Lung (tissue), 11 donors: ENCODE results near the gene AARS1. TPM values are rescaled to one million over a fixed set of nuclear protein-coding genes. Genes with fewer than 3 reads are reported as not detected.
"Not testable (repeated sequence)": the region's sequence is repeated elsewhere in the genome, so short reads cannot be mapped to it uniquely, and the experiment has no call there.

Source experiments
- ATAC-seq: fragments of 200-7000 bp; cut with Tn5 transposase; one replicate; pipeline ENCODE4 v1.9.1; 2020; ENCODE audit warnings: moderate number of reproducible peaks; ENCODE audit not compliant: insufficient read depth, low FRiP score
- DNase-seq, 3 donors: peaks; one replicate each; pipeline ENCODE4 v3.0.0-alpha.2; 2013 to 2017
- H3K27ac ChIP-seq, 2 donors: one replicate each; pipeline ENCODE4 v1.5.1; 2013; ENCODE audit warnings: mild to moderate bottlenecking in 2 of 2, moderate library complexity in 2 of 2, control low read depth in 1 of 2, inconsistent platforms in 1 of 2, low read depth in 1 of 2, low read length in 1 of 2
- H3K27me3 ChIP-seq, 3 donors: one replicate each; pipeline ENCODE4 v1.5.1; 2013; ENCODE audit warnings: low read length in 2 of 3; ENCODE audit not compliant: control insufficient read depth in 3 of 3, insufficient read depth in 3 of 3
- H3K36me3 ChIP-seq, 4 donors: one replicate each; pipeline ENCODE4 v1.5.1; 2013; ENCODE audit warnings: low read length in 4 of 4, mild to moderate bottlenecking in 1 of 4, moderate library complexity in 1 of 4; ENCODE audit not compliant: control insufficient read depth in 4 of 4, insufficient read depth in 4 of 4
- H3K4me1 ChIP-seq, 5 donors: one replicate each; pipeline ENCODE4 v1.5.1; 2013; ENCODE audit warnings: low read length in 5 of 5, mild to moderate bottlenecking in 2 of 5, moderate library complexity in 1 of 5; ENCODE audit not compliant: control insufficient read depth in 5 of 5, insufficient read depth in 5 of 5
- H3K4me3 ChIP-seq: one replicate; pipeline ENCODE4 v1.5.1; 2013; ENCODE audit warnings: mild to moderate bottlenecking, control low read depth, moderate library complexity
- H3K9ac ChIP-seq, 2 donors: one replicate each; pipeline ENCODE4 v1.5.1; 2013; ENCODE audit warnings: low read length in 2 of 2, control low read depth in 1 of 2; ENCODE audit not compliant: insufficient read depth in 1 of 2
- H3K9me3 ChIP-seq, 4 donors: one replicate each; pipeline ENCODE4 v1.5.1; 2013; ENCODE audit warnings: low read length in 3 of 4, mild to moderate bottlenecking in 1 of 4, moderate library complexity in 1 of 4; ENCODE audit not compliant: control insufficient read depth in 4 of 4, insufficient read depth in 3 of 4
- WGBS, 2 donors: extraction: QIAGEN DNeasy Blood & Tissue Kit; methylation state at CpG; one replicate each; pipeline ENCODE4 v1.1.7; 2013; 5-methylcytosine and 5-hydroxymethylcytosine counted together
- polyA plus RNA-seq, 2 donors: library from polyadenylated mRNA; stranded (reverse); fragments of 200-250 nt; gene quantifications; one replicate each; pipeline ENCODE4 v1.2.1, GENCODE V29; 2013
- small RNA-seq: library from RNA; depleted of rRNA; stranded (forward); fragments of <200 nt; gene quantifications from one replicate; pipeline ENCODE3, GENCODE V24; 2014; ENCODE audit warnings: low replicate concordance
- total RNA-seq, 2 donors: library from RNA; depleted of rRNA in 1 of 2; stranded (reverse); fragments of >200 nt in 1 of 2; gene quantifications; one replicate each; pipeline ENCODE4 v1.2.1, GENCODE V29; 2014 to 2021
- donor health status: Bipolar disorder and iron deficiency.
- donor health status: healthy.
- donor health status: DM: yes; HTN: yes; CAD: no.

The AARS1 gene
- total and polyA plus RNA-seq, 4 donors, result 46.9 to 147 (median 67.5) TPM

DNA sequence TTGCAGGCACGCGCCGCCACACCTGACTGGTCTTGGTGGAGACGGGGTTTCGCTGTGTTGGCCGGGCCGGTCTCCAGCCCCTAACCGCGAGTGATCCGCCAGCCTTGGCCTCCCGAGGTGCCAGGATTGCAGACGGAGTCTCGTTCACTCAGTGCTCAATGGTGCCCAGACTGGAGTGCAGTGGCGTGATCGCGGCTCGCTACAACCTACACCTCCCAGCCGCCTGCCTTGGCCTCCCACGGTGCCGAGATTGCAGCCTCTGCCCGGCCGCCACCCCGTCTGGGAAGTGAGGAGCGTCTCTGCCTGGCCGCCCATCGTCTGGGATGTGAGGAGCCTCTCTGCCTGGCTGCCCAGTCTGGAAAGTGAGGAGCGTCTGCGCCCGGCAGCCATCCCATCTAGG lies 85.3 kb downstream of the AARS1 start:
- H3K4me1 ChIP-seq, H3K36me3 ChIP-seq, H3K9me3 ChIP-seq, H3K9ac ChIP-seq, H3K4me3 ChIP-seq, H3K27me3 ChIP-seq, ATAC-seq, H3K27ac ChIP-seq, DNase-seq: not testable (repeated sequence)
- 95 to 99% methylated on average over 10 to 17 of the region's 29 CpGs for WGBS, 2 donors

DNA sequence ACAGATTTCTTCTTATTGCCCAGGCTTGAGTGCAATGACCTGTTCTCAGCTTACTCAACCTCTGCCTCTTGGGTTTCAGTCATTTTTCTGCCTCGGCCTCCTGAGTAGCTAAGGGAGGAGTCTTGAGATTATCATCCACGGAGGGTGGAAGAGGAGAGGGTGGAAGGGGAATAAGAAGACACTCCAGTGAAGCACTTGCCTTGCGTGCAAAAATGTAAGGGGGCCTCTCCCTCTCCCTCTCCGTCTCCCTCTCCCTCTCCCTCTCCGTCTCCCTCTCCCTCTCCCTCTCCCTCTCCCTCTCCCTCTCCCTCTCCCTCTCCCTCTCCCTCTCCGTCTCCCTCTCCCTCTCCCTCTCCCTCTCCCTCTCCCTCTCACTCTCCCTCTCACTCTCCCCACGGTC lies 85.8 kb downstream of the AARS1 start:
- H3K27me3 ChIP-seq, H3K4me3 ChIP-seq, H3K9me3 ChIP-seq, ATAC-seq, H3K9ac ChIP-seq, H3K27ac ChIP-seq, DNase-seq, H3K4me1 ChIP-seq, H3K36me3 ChIP-seq: not testable (repeated sequence)
- 71 to 80% methylated on average over 3 to 4 of the region's 7 CpGs for WGBS, 2 donors

Small RNA genes lying within 50 kb of the gene (small RNA-seq; reads per million reads assigned to genes)
- gene AC009060.2, result not detected
- not detected for gene RN7SL279P

Other genes with a start within 250 kb of the AARS1 start
- 10 to 100 TPM; 28.2 to 33.6 TPM for gene PDPR, start 175.2 kb downstream of the AARS1 start, total RNA-seq
- 1 to 10 TPM; 7.2 to 8.6 TPM for gene PDPR, start 175.2 kb downstream of the AARS1 start, polyA plus RNA-seq
- gene CLEC18C, start 115.7 kb downstream of the AARS1 start, total RNA-seq, result 1 to 10 TPM in 1 of 2 donors, not detected in 1; 1.0 TPM
- gene CLEC18C, start 115.7 kb downstream of the AARS1 start, polyA plus RNA-seq, result under 1 TPM; 0.09 to 0.14 TPM
- gene EXOSC6, start 37.6 kb downstream of the AARS1 start, total RNA-seq, result 10 to 100 TPM; 27.8 to 28.0 TPM
- gene EXOSC6, start 37.6 kb downstream of the AARS1 start, polyA plus RNA-seq, result 10 to 100 TPM in 1 of 2 donors, 1 to 10 TPM in 1; 7.1 to 17.6 TPM
- gene DDX19B, start 9.7 kb upstream of the AARS1 start, total RNA-seq, result 10 to 100 TPM; 27.1 to 27.2 TPM
- gene DDX19B, start 9.7 kb upstream of the AARS1 start, polyA plus RNA-seq, result 10 to 100 TPM; 23.2 to 32.7 TPM
- gene DDX19A, start 57.4 kb upstream of the AARS1 start, total RNA-seq, result 10 to 100 TPM; 27.3 to 38.7 TPM
- 10 to 100 TPM; 18.9 to 27.4 TPM for gene DDX19A, start 57.4 kb upstream of the AARS1 start, polyA plus RNA-seq
- gene ST3GAL2, start 149.6 kb upstream of the AARS1 start, total RNA-seq, result 10 to 100 TPM; 33.4 to 37.0 TPM
- gene ST3GAL2, start 149.6 kb upstream of the AARS1 start, polyA plus RNA-seq, result 10 to 100 TPM in 1 of 2 donors, 1 to 10 TPM in 1; 8.4 to 27.5 TPM
- gene FCSK, start 165.1 kb upstream of the AARS1 start, total RNA-seq, result 10 to 100 TPM; 13.7 to 24.1 TPM
- gene FCSK, start 165.1 kb upstream of the AARS1 start, polyA plus RNA-seq, result 10 to 100 TPM; 12.0 to 14.7 TPM
- 10 to 100 TPM; 38.4 to 65.8 TPM for gene COG4, start 234.0 kb upstream of the AARS1 start, total RNA-seq
- 10 to 100 TPM; 29.3 to 40.4 TPM for gene COG4, start 234.0 kb upstream of the AARS1 start, polyA plus RNA-seq
- 100 to 1,000 TPM; 129 to 242 TPM for gene SF3B3, start 234.3 kb upstream of the AARS1 start, total RNA-seq
- 10 to 100 TPM; 73.7 to 73.9 TPM for gene SF3B3, start 234.3 kb upstream of the AARS1 start, polyA plus RNA-seq